ENCODE results near the gene NCS1.

Gene NCS1

GRCh38 chr9:130172161-130172857, at the start of gene NCS1:
NCS1 (plus strand) TSS chr9:130172404; CDS start chr9:130172664, 260 bp downstream.
- peak; percentile 52 to 54 for DNase-seq (ENCODE audit: low read depth in 2 of 2)

GRCh38 chr9:130122456-130122855, 49.7 kb upstream of the NCS1 start:
- no peak for DNase-seq (ENCODE audit: low read depth in 2 of 2)

- no peak for DNase-seq (ENCODE audit: low read depth in 2 of 2)
Observed at GRCh38 chr9:130124085-130124860, 47.9 kb upstream of the NCS1 start.

GRCh38 chr9:130126721-130127433, 45.3 kb upstream of the NCS1 start:
- no peak for DNase-seq (ENCODE audit: low read depth in 2 of 2)

- peak; percentile 40 to 58 for DNase-seq (ENCODE audit: low read depth in 2 of 2)
Observed at GRCh38 chr9:130128251-130128650, 44.0 kb upstream of the NCS1 start.

GRCh38 chr9:130128733-130129431, 43.3 kb upstream of the NCS1 start:
- peak in 1 of 2 donors; percentile 24 for DNase-seq (ENCODE audit: low read depth in 2 of 2)

GRCh38 chr9:130129432-130130061, 42.7 kb upstream of the NCS1 start:
- no peak for DNase-seq (ENCODE audit: low read depth in 2 of 2)

- no peak for DNase-seq (ENCODE audit: low read depth in 2 of 2)
Observed at GRCh38 chr9:130132746-130133145, 39.5 kb upstream of the NCS1 start.

GRCh38 chr9:130137081-130137640, 35.0 kb upstream of the NCS1 start:
- DNase-seq (ENCODE audit: low read depth in 2 of 2), result no peak

- DNase-seq (ENCODE audit: low read depth in 2 of 2), result no peak
Observed at GRCh38 chr9:130137641-130138081, 34.5 kb upstream of the NCS1 start.

- no peak for DNase-seq (ENCODE audit: low read depth in 2 of 2)
Observed at GRCh38 chr9:130138171-130138653, 34.0 kb upstream of the NCS1 start.

GRCh38 chr9:130138791-130139190, 33.4 kb upstream of the NCS1 start:
- DNase-seq (ENCODE audit: low read depth in 2 of 2), result no peak

- no peak for DNase-seq (ENCODE audit: low read depth in 2 of 2)
Observed at GRCh38 chr9:130139251-130139650, 33.0 kb upstream of the NCS1 start.

- peak; percentile 45 to 67 for DNase-seq (ENCODE audit: low read depth in 2 of 2)
Observed at GRCh38 chr9:130140706-130141105, 31.5 kb upstream of the NCS1 start.

- DNase-seq (ENCODE audit: low read depth in 2 of 2), result no peak
Observed at GRCh38 chr9:130142056-130142455, 30.1 kb upstream of the NCS1 start.

GRCh38 chr9:130142641-130143040, 29.6 kb upstream of the NCS1 start:
- no peak for DNase-seq (ENCODE audit: low read depth in 2 of 2)

- no peak for DNase-seq (ENCODE audit: low read depth in 2 of 2)
Observed at GRCh38 chr9:130143279-130143893, 28.8 kb upstream of the NCS1 start.

- peak in 1 of 2 donors; percentile 31 for DNase-seq (ENCODE audit: low read depth in 2 of 2)
Observed at GRCh38 chr9:130143958-130144366, 28.2 kb upstream of the NCS1 start.

- no peak for DNase-seq (ENCODE audit: low read depth in 2 of 2)
Observed at GRCh38 chr9:130144703-130145102, 27.5 kb upstream of the NCS1 start.

GRCh38 chr9:130145658-130146057, 26.5 kb upstream of the NCS1 start:
- DNase-seq (ENCODE audit: low read depth in 2 of 2), result no peak
